Measurements from ENCODE around the gene MANF. TPM values are rescaled to one million over a fixed set of nuclear protein-coding genes. Genes with fewer than 3 reads are reported as not detected.

The MANF gene
- polyA plus RNA-seq, 1 donor = 130 TPM

DNA sequence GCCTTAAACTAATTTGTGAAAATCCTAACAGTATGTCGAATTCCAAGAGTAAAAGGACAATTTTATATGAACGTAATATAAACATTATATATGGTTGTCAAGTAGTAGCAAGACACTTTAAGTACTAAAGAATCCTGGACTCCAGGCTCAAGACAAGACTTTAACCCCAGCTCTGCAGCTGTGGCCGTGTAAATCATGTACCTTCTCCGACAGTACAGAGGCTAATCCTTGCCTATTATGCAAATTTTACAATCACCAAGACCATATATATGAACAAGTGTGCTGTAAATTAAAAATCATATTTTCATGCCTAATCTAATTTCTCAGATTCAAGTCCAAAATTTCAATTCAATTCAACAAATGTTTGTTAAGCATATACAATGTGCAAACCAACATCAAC lies 41.8 kb downstream of the MANF start:
- no peak for DNase-seq

DNA sequence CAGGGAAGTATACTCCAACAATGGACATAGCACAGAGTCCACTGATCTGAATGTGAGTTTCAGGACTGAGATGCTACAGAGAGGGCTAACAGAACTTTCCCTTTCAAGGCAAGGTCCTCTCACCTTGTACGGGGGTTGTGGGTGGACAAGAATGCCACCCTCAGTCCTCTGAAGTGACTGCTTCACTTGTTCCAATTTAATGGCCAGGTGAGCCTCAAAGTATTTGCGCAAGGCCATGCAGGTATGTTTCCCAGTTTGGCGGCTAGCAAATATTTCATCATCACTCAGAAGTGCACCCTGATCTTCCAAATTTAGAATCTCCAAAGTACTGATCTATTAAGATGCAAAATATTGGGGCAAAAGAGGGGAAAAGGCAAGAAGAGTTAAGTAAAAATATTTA lies 44.0 kb downstream of the MANF start:
- DNase-seq = no peak

DNA sequence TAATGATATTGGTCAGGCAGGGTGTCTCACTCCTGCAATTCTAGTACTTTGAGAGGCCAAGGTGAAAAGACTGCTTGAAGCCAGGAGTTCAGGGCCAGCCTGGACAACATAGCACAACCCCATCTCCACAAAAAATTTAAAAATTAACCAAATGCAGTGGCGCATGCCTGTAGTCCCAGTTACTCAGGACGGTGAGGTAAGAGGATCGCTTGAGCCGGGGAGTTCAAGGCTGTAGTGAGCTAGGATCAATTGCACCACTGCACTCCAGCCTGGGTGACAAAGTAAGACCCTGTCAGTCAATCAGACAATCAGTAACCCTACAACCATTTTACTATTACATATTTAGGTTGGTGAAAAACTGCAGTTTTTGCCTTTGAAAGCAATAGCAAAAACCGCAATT lies 49.0 kb downstream of the MANF start:
- no peak for DNase-seq

DNA sequence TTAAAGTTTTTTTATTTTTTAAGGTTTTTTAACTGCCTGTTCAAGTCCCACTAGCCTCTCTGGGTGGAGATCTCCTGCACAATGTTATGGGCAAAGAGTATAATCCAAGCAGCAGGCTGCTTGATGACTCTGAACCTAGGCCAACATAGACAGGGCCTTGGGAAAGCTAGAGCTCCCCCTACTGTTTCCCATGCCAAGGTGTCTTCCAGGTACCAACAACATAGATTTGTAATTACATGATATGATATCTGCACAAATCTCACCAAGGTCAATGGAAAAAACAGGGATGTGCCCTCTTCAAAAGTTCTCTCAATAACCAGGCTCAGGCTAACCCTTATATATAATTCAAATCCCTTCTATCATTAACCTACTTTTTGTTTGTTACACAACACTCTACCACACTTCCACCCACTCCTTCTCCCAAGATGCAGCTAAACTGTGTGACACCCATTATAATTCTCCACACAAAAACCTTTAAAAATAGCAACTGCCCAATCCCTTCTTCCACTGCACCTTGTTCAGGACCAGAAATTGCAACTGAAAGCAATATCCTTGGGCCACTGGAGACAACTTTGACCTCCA lies 49.7 kb downstream of the MANF start:
- DNase-seq = peak; percentile 13

DNA sequence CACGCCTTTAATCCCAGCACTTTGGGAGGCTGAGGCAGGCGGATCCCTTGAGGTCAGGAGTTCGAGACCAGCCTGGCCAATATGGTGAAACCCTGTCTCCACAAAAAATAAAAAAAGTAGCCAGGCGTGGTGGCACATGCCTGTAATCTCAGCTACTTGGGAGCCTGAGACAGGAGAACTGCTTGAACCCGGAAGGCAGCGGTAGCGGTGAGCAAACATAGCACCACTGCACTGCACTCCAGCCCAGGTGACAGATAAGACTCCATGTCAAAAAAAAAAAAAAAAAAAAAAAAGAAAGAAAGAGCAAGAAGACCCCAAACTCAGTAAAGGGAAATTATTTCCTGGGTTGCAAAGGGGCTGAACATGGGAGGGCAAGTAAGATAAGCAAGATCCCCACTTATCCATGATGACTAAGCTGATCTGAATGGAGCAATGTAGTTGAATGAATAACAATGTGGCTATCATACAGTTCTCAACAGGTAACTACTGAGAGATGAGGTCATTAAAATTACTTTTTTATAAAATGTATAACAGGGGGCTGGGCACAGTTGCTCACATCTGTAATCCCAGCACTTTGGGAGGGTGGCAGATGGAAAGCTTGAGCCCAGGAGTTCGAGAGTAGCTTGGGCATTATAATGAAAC lies 52.0 kb downstream of the MANF start:
- no peak for DNase-seq

Other genes with a start within 250 kb of the MANF start
- 39.2 TPM for gene RBM15B, start 6.0 kb downstream of the MANF start, polyA plus RNA-seq (ENCODE audit: insufficient read length)
- 32.3 TPM for gene DCAF1, start 114.7 kb downstream of the MANF start, polyA plus RNA-seq (ENCODE audit: insufficient read length)
- gene RAD54L2, start 153.4 kb downstream of the MANF start, polyA plus RNA-seq (ENCODE audit: insufficient read length) = 20.8 TPM

Measured in left kidney (tissue), 2 donors.